Stomach (tissue), 9 donors: ENCODE results near the gene TTF2. TPM values are rescaled to one million over a fixed set of nuclear protein-coding genes. Genes with fewer than 3 reads are reported as not detected.

Experiments used
- DNase-seq, 2 donors: peaks; one replicate each; pipeline versions ENCODE4 v3.0.0 to v3.0.0-alpha.2; 2013 to 2019
- H3K27ac ChIP-seq, 5 donors: fragments of 200-600 bp in 4 of 5; sonication (generic) in 4 of 5; one replicate each; pipeline ENCODE4 v1.5.1; 2013 to 2019; ENCODE audit warnings: mild to moderate bottlenecking in 1 of 5, moderate library complexity in 1 of 5
- H3K27me3 ChIP-seq, 3 donors: fragments of 200-600 bp; sonication (generic); one replicate each; pipeline ENCODE4 v1.5.1; 2017 to 2019; ENCODE audit warnings: mixed run types in 1 of 3
- H3K36me3 ChIP-seq, 4 donors: fragments of 200-600 bp; sonication (generic); 1 replicate in 3 of 4; 2 replicates in 1 of 4; pipeline ENCODE4 v1.5.1; 2016 to 2019
- H3K4me1 ChIP-seq, 4 donors: fragments of 200-600 bp; sonication (generic); one replicate each; pipeline ENCODE4 v1.5.1; 2016 to 2019
- H3K4me3 ChIP-seq, 4 donors: fragments of 200-600 bp; sonication (generic) in 3 of 4; one replicate each; pipeline ENCODE4 v1.5.1; 2016 to 2019; ENCODE audit warnings: mild to moderate bottlenecking in 1 of 4
- H3K9me3 ChIP-seq, 4 donors: fragments of 200-600 bp; sonication (generic); one replicate each; pipeline ENCODE4 v1.5.1; 2016 to 2019
- EP300 ChIP-seq: sonication (generic); formaldehyde crosslinking; IDR thresholded peaks from one replicate; pipeline ENCODE4 v1.6.1; 2017; ENCODE audit warnings: antibody characterized with exemption
- POLR2A ChIP-seq, 4 donors: fragments of 450-650 bp; IDR thresholded peaks; one replicate each; pipeline ENCODE4 v1.6.1; 2016; ENCODE audit warnings: antibody characterized with exemption in 4 of 4, control low read depth in 2 of 4, mild to moderate bottlenecking in 1 of 4, moderate library complexity in 1 of 4
- POLR2AphosphoS5 ChIP-seq, 3 donors: sonication (generic); formaldehyde crosslinking; IDR thresholded peaks; one replicate each; pipeline ENCODE4 v1.6.1; 2016; ENCODE audit warnings: antibody characterized with exemption in 3 of 3
- WGBS, 5 donors: extraction: QIAGEN DNeasy Blood & Tissue Kit in 3 of 5; methylation state at CpG; one replicate each; pipeline versions ENCODE4 v1.1.5 to v1.1.7; 2013 to 2018; 5-methylcytosine and 5-hydroxymethylcytosine counted together
- intact Hi-C: fragments of 100-400 bp; cut with DNase I; formaldehyde crosslinking; loops from one replicate; pipeline ENCODE4 v1.15.1; 2023; ENCODE audit warnings: low total_unique reads
- polyA plus RNA-seq, 3 donors: library from polyadenylated mRNA; stranded (reverse); fragments of 200-250 nt; gene quantifications; one replicate each; pipeline ENCODE4 v1.2.3, GENCODE V29; 2013
- total RNA-seq, 5 donors: library from RNA; depleted of rRNA; stranded (reverse); fragments of >200 nt; gene quantifications; one replicate each; pipeline versions ENCODE4 v1.1.0 to v1.2.3, GENCODE V29; 2014 to 2016
- TF ChIP-seq, protein P1 (sequence below), 7 experiments: fragments of 450-650 bp in 4 of 7; fragments of 200-600 bp in 3 of 7; sonication (generic) in 3 of 7; IDR thresholded peaks; one replicate each; pipeline ENCODE4 v1.5.1; 2016 to 2019; ENCODE audit warnings: antibody characterized with exemption in 7 of 7, control low read depth in 2 of 7, mild to moderate bottlenecking in 1 of 7
- donor health status: healthy with polysubstance abuse.
- donor health status: Bipolar disorder and iron deficiency.
- donor health status: healthy.

TTF2 gene
- total and polyA plus RNA-seq, 8 donors: 1.7 to 58.7 (median 10.7) TPM

DNA sequence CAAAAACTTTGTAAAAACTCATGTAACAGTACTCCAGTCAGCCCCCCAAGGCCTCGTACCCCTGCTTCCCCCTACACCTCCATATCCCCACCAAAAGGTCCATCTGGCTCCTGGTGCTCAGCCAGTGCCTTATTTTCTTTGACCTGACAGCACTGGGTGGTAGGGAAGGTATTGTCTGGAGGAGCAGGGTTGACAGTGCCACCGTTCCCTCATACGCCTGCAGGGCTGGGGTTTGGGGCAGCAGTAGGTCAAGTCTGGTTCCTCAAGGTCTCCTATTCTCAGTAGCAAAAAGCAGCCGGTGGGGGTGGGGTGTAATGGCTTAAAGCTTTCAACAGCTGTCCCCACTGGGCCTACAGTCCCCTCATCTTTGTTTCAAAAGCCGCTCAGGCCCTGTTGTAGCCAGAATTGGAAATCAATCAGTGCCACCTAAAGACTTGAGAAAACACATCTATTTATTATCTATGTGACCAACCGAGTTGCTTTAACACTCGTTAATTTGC lies 25.3 kb upstream of the TTF2 start:
- WGBS, 5 donors: 89 to 92% (median 91%) methylated on average over 7 of the region's 7 CpGs
- no peak for DNase-seq
- intact Hi-C loops: no loop called here
- no peaks in the 10 kb centered on the region for H3K27me3 ChIP-seq
- H3K4me3 ChIP-seq: no peak overlapping the region
- no peaks in the 10 kb centered on the region for H3K4me1 ChIP-seq
- H3K27ac ChIP-seq: no peak overlapping the region
- TF ChIP-seq, protein P1, sequence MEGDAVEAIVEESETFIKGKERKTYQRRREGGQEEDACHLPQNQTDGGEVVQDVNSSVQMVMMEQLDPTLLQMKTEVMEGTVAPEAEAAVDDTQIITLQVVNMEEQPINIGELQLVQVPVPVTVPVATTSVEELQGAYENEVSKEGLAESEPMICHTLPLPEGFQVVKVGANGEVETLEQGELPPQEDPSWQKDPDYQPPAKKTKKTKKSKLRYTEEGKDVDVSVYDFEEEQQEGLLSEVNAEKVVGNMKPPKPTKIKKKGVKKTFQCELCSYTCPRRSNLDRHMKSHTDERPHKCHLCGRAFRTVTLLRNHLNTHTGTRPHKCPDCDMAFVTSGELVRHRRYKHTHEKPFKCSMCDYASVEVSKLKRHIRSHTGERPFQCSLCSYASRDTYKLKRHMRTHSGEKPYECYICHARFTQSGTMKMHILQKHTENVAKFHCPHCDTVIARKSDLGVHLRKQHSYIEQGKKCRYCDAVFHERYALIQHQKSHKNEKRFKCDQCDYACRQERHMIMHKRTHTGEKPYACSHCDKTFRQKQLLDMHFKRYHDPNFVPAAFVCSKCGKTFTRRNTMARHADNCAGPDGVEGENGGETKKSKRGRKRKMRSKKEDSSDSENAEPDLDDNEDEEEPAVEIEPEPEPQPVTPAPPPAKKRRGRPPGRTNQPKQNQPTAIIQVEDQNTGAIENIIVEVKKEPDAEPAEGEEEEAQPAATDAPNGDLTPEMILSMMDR (IDR thresholded peaks at IDR 0.05): no peak
- no peak for TF ChIP-seq POLR2A (IDR thresholded peaks at IDR 0.05)
- no peaks in the 10 kb centered on the region for H3K36me3 ChIP-seq
- no peaks in the 10 kb centered on the region for H3K9me3 ChIP-seq

DNA sequence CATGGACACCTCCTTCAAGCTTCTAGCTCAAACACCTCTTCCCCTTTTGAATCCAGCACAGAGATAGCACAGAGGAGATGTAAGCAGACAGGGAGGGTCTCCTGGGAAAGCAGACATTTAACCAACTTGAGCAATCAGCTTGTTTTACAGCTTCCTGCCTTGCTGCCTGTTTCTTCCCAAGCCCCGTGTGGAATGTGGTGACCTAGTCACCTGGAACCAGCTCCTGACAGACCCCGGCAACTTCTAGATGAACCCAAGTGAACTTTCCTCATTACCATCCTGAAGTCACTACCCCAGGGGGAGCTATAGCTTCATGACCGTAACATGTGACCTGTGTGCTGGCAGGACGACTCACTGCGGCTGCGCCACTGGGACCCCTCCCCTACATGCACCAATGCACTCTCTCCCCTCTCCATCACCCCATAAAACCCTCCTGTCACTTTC lies 24.1 kb upstream of the TTF2 start:
- DNase-seq: no peak
- intact Hi-C loops: no loop called here
- TF ChIP-seq POLR2AphosphoS5 (IDR thresholded peaks at IDR 0.05) (no peak), POLR2A (IDR thresholded peaks at IDR 0.05) (no peak), EP300 (no peak)
- TF ChIP-seq, protein P1 (IDR thresholded peaks at IDR 0.05): no peak
- Histone ChIP-seq H3K36me3 (no peaks in the 10 kb centered on the region), H3K27ac (no peak overlapping the region), H3K4me3 (no peak overlapping the region), H3K27me3 (no peaks in the 10 kb centered on the region), H3K9me3 (no peaks in the 10 kb centered on the region), H3K4me1 (no peaks in the 10 kb centered on the region)
- WGBS, 5 donors: 64 to 83% (median 74%) methylated on average over 6 of the region's 6 CpGs

DNA sequence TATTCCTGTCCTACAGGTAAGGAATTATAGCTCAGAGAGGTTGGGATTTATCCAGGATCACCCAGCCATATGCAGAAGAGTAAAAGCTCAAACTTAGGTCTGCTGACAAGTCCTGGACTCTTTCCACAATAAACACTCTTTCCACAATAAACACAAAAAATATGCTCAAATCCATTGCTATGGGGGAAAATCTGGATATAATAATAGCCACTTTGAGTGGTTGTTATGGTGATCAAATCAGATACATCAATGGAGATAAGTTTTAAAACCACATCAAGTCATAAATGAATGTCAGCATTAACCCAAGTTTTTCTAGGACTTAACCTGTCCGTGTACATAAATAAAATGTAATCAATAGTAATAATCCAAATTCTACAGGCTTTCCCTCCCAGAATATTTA lies 22.3 kb upstream of the TTF2 start:
- TF ChIP-seq POLR2AphosphoS5 (IDR thresholded peaks at IDR 0.05) (no peak), EP300 (no peak), POLR2A (IDR thresholded peaks at IDR 0.05) (no peak)
- TF ChIP-seq, protein P1 (IDR thresholded peaks at IDR 0.05): no peak
- intact Hi-C loops: no loop called here
- no peak for DNase-seq
- no peaks in the 10 kb centered on the region for H3K9me3 ChIP-seq
- no peaks in the 10 kb centered on the region for H3K4me1 ChIP-seq
- no peaks in the 10 kb centered on the region for H3K36me3 ChIP-seq
- 39 to 85% (median 72%) methylated on average over 1 of the region's 1 CpG for WGBS, 5 donors
- H3K4me3 ChIP-seq: no peak overlapping the region
- no peaks in the 10 kb centered on the region for H3K27me3 ChIP-seq
- no peak overlapping the region for H3K27ac ChIP-seq

DNA sequence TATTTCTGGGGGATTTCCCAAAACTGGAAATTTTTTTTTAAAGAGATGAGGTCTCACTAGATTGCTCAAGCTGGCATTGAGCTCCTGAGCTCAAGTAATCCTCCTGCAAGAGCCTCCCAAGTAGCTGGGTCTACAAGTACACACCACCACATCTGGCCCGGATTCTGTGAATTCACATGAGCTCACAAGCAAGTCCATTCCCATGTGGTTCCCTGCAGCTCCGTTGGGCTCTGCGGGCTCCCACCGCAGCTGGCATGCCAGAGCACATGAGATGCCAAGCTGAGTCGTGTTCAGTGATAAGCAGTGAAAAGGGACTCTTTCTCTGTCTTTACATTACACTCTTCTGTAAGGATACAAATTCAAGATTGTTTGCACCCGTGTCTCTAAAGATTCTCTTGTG lies 21.9 kb upstream of the TTF2 start:
- Histone ChIP-seq H3K4me1 (no peaks in the 10 kb centered on the region), H3K9me3 (no peaks in the 10 kb centered on the region), H3K4me3 (no peak overlapping the region), H3K27ac (no peak overlapping the region), H3K27me3 (no peaks in the 10 kb centered on the region), H3K36me3 (no peaks in the 10 kb centered on the region)
- no peak for DNase-seq
- TF ChIP-seq, protein P1 (IDR thresholded peaks at IDR 0.05): no peak
- TF ChIP-seq POLR2A (IDR thresholded peaks at IDR 0.05) (no peak), POLR2AphosphoS5 (IDR thresholded peaks at IDR 0.05) (no peak), EP300 (no peak)
- WGBS, 5 donors: 86 to 95% (median 87%) methylated on average over 6 of the region's 6 CpGs
- intact Hi-C loops: no loop called here
